Measurements from ENCODE around the gene RMND5A. TPM values are rescaled to one million over a fixed set of nuclear protein-coding genes. Genes with fewer than 3 reads are reported as not detected.
A peak's percentile ranks its signal among the peaks of the same experiment; 100 is the strongest.
"Not testable (repeated sequence)": the region's sequence is repeated elsewhere in the genome, so short reads cannot be mapped to it uniquely, and the experiment has no call there.

RMND5A gene
- 49.6 and 49.9 TPM in 2 replicates for total RNA-seq
- long read RNA-seq, partial matches to known transcripts: 19 of 21 reads
- long read RNA-seq, other reads (novel, unspliced or antisense): 2 of 21 reads

DNA sequence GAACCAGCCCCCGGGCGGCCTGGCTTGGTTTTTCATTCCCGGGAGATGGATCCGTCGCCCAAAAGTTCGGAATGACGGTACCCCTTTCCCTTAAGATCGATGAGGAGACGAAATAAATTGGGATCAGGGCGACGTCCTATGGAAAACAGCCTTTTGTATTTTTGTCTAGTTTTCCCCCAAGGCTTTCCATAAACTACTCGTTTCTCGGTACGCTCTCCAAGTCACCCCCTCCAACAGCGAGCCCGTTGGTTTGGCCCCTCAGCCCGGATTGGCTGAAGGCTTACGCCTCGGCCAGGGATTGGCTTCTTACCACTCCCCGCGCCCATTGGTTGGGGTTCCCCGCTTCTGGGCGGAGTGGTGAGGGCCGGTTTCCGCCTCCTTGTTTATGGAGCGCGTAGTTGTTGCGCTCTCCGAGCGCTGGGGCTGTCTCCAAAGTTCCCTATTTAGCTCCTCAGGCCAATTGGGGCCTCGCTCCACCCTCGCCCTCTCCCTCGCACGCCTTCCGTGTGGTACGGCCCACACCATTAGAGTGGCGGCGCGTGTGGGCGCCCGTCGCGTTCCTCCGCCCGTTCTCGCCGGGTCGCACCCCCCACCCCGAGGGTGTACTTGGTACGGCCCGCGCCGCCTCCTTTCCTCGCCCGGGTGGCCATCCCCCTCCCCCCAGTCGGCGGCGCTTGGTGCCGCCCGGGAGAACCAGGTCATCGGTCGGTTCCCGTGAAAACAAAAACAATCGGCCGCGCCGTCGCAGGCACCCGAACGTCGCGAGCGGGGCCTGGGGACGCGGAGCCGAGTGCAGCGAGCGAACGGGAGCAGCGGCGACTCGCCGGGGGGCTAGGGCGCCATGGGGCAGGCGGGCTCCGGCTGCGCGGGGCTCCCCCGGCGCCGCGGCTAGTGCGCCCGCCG is at the start of gene RMND5A:
Gene RMND5A, plus strand, starts transcription at position 655 of the 903 bp plus-strand sequence. CDS start 377 bp downstream, outside the sequence.
- H3K27ac Mint-ChIP-seq: peak within 1 kb of the TSS; percentile 89
- H3K4me1 Mint-ChIP-seq (ENCODE audit: low read depth); H3K36me3 Mint-ChIP-seq (ENCODE audit: insufficient read depth); H3K9me3 Mint-ChIP-seq (ENCODE audit: low read depth); H3K27me3 Mint-ChIP-seq: not testable (repeated sequence)
- peak within 1 kb of the TSS; percentile 77 for H3K4me3 Mint-ChIP-seq (ENCODE audit: low read depth)
- peak; percentile 86 for DNase-seq (ENCODE audit: low spot score, unreplicated experiment)

DNA sequence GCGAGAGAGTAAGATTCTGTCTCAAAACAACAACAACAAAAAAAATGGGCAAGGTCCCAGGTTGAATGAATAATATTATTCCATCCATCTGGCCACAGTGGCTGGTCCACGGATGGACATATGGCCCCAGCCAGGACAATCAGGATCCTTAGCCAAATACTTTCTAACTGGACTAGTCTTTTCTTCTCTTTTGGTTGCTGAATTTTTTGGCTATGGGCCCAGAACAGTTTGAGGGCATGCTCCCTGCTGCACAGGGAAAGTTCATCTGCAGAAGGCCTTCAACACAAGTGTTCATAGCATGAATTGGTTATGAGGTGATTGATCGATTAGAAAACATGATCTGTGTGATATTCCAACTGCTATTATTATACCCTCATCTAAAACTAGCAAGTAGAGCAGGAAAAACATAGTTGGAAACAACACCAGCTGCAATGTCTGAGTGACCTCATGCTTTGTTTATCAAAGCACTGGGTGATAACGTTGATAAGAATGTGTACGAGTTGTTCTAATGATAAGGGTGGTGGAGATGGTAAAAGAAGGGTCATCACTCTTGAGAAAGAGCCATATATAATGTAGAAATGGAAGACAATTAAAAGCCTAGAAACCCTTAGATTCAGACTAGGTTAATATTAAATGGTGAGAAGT is 48.6 kb upstream of the RMND5A start:
- Mint-ChIP-seq H3K4me1 (ENCODE audit: low read depth) (peaks cover 7% of the 10 kb centered on the region), H3K27me3 (no peaks in the 10 kb centered on the region), H3K27ac (no peak overlapping the region), H3K4me3 (ENCODE audit: low read depth) (no peak overlapping the region), H3K36me3 (ENCODE audit: insufficient read depth) (peaks cover 14% of the 10 kb centered on the region), H3K9me3 (ENCODE audit: low read depth) (peaks cover 19% of the 10 kb centered on the region)
- TF ChIP-seq CTCF (IDR thresholded peaks at IDR 0.05; ENCODE audit: unreplicated experiment): no peak
- no peak for DNase-seq (ENCODE audit: low spot score, unreplicated experiment)

GRCh38 chr2:86672027-86672545 is 48.0 kb upstream of the RMND5A start:
- H3K27ac Mint-ChIP-seq: no peak overlapping the region
- peaks cover 7% of the 10 kb centered on the region for H3K4me1 Mint-ChIP-seq (ENCODE audit: low read depth)
- H3K4me3 Mint-ChIP-seq (ENCODE audit: low read depth): no peak overlapping the region
- DNase-seq (ENCODE audit: low spot score, unreplicated experiment): no peak
- no peak for TF ChIP-seq CTCF (IDR thresholded peaks at IDR 0.05; ENCODE audit: unreplicated experiment)
- H3K36me3 Mint-ChIP-seq (ENCODE audit: insufficient read depth): peaks cover 11% of the 10 kb centered on the region
- H3K9me3 Mint-ChIP-seq (ENCODE audit: low read depth): peaks cover 13% of the 10 kb centered on the region
- H3K27me3 Mint-ChIP-seq: no peaks in the 10 kb centered on the region

- H3K27me3 Mint-ChIP-seq: no peaks in the 10 kb centered on the region
- no peak overlapping the region for H3K4me3 Mint-ChIP-seq (ENCODE audit: low read depth)
- peaks cover 5% of the 10 kb centered on the region for H3K36me3 Mint-ChIP-seq (ENCODE audit: insufficient read depth)
- DNase-seq (ENCODE audit: low spot score, unreplicated experiment): no peak
- TF ChIP-seq CTCF (IDR thresholded peaks at IDR 0.05; ENCODE audit: unreplicated experiment): no peak
- peaks cover 6% of the 10 kb centered on the region for H3K9me3 Mint-ChIP-seq (ENCODE audit: low read depth)
- H3K27ac Mint-ChIP-seq: no peak overlapping the region
- peaks cover 7% of the 10 kb centered on the region for H3K4me1 Mint-ChIP-seq (ENCODE audit: low read depth)
Observed at GRCh38 chr2:86673011-86673410, 47.1 kb upstream of the RMND5A start.

GRCh38 chr2:86673986-86674670 is 46.0 kb upstream of the RMND5A start:
- TF ChIP-seq CTCF (IDR thresholded peaks at IDR 0.05; ENCODE audit: unreplicated experiment): no peak
- no peak overlapping the region for H3K4me3 Mint-ChIP-seq (ENCODE audit: low read depth)

More at GRCh38 chr2:86673986-86674670, 46.0 kb upstream of the RMND5A start:
- H3K27me3 Mint-ChIP-seq: no peaks in the 10 kb centered on the region
- DNase-seq (ENCODE audit: low spot score, unreplicated experiment): no peak
- H3K27ac Mint-ChIP-seq: no peak overlapping the region
- H3K36me3 Mint-ChIP-seq (ENCODE audit: insufficient read depth): peaks cover 4% of the 10 kb centered on the region
- peaks cover 7% of the 10 kb centered on the region for H3K4me1 Mint-ChIP-seq (ENCODE audit: low read depth)
- H3K9me3 Mint-ChIP-seq (ENCODE audit: low read depth): no peaks in the 10 kb centered on the region

All from progenitor cell of endocrine pancreas (in vitro differentiated cells).